ENCODE results near the gene SERPINB4. TPM values are rescaled to one million over a fixed set of nuclear protein-coding genes. Genes with fewer than 3 reads are reported as not detected.

Gene SERPINB4
- polyA plus RNA-seq, 1 of the 3 experiments (the other 2 are of a cell fraction): not detected

DNA sequence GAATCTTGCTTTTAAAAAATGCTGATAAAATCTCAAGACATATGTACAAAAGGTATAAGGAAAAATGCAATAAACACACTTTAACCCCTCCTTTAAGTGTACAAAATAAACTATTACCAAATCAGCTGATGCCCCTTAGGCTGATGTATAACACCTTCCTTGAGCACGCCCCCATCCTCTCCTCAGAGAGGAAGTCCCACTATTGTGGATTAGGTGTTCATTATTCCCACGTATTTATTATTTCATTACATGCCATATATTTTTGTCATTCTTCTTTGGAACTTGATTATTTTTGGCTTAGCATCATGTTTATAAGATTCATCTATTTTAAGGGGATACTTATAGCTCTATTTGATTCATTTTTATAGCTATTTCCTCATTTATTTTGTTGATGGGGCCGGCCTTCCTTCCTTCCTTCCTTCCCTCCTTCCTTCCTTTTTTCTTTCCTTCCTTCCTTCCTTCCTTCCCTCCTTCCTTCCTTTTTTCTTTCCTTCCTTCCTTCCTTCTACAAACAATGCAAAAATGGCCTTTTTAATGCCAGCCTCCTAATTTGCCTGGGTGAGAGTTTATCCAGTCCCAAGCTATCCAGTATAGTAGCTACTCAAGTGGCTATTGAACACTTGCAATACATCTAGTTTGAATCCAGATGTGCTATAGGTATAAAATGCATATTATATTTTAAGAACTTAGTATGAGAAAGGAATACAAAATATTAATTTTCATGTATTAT lies 52.9 kb downstream of the SERPINB4 start (continued):
- TF ChIP-seq, protein P1, sequence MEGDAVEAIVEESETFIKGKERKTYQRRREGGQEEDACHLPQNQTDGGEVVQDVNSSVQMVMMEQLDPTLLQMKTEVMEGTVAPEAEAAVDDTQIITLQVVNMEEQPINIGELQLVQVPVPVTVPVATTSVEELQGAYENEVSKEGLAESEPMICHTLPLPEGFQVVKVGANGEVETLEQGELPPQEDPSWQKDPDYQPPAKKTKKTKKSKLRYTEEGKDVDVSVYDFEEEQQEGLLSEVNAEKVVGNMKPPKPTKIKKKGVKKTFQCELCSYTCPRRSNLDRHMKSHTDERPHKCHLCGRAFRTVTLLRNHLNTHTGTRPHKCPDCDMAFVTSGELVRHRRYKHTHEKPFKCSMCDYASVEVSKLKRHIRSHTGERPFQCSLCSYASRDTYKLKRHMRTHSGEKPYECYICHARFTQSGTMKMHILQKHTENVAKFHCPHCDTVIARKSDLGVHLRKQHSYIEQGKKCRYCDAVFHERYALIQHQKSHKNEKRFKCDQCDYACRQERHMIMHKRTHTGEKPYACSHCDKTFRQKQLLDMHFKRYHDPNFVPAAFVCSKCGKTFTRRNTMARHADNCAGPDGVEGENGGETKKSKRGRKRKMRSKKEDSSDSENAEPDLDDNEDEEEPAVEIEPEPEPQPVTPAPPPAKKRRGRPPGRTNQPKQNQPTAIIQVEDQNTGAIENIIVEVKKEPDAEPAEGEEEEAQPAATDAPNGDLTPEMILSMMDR (IDR thresholded peaks at IDR 0.05): no peak
- TF ChIP-seq TCF12 (IDR thresholded peaks at IDR 0.05) (no peak), SMC3 (IDR thresholded peaks at IDR 0.05; ENCODE audit: low read depth, low read length) (no peak), FOXM1 (IDR thresholded peaks at IDR 0.05; ENCODE audit: low read depth) (no peak), NRF1 (IDR thresholded peaks at IDR 0.05; ENCODE audit: low read depth, low read length) (no peak), POLR2AphosphoS5 (IDR thresholded peaks at IDR 0.05; ENCODE audit: low read depth, low read length) (no peak), RFX5 (IDR thresholded peaks at IDR 0.05; ENCODE audit: low read length) (no peak)

DNA sequence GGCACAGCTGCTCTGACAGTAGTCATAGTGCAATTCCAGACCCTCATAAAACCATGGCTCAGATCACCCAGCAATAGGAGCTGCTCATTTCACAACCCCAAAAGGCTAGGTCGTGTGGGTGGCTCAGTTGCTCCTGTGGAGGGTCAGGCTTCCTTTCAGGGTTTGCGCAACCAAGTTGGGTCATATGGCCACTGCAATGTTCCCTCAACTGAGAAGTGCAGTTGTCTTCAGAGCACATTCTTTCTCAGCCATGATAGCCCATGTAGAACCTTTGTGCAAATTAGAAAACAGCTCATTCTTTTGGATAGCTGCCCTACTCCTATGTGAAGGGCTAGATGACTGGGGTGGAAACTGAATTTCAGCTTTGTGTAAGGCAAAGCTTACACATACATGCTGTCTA lies 53.7 kb downstream of the SERPINB4 start:
- no peaks in the 10 kb centered on the region; a peak in 1 of 4 replicates for H3K4me1 ChIP-seq (ENCODE audit: control insufficient read depth in 1 of 2, insufficient read depth in 2 of 2, low read depth in 1 of 2, low read length in 1 of 2)
- WGBS (ENCODE audit: low lambda C conversion rate): 33% methylated on average over 1 of the region's 2 CpGs
- H2AFZ ChIP-seq (ENCODE audit: low read depth): no peak overlapping the region
- TF ChIP-seq RCOR1 (IDR thresholded peaks at IDR 0.05; ENCODE audit: low read length) (no peak), CHD2 (IDR thresholded peaks at IDR 0.05; ENCODE audit: low read length, partially characterized antibody) (no peak), SMC3 (IDR thresholded peaks at IDR 0.05; ENCODE audit: low read depth, low read length) (no peak), NRF1 (IDR thresholded peaks at IDR 0.05; ENCODE audit: low read depth, low read length) (no peak), MXI1 (IDR thresholded peaks at IDR 0.05; ENCODE audit: low read depth, low read length) (no peak), TEAD4 (IDR thresholded peaks at IDR 0.05; ENCODE audit: borderline replicate concordance, insufficient read depth) (no peak), NFIC (IDR thresholded peaks at IDR 0.05; ENCODE audit: borderline replicate concordance) (no peak), GATA2 (CRISPR knock-in tag; IDR thresholded peaks at IDR 0.05) (no peak), YY1 (IDR thresholded peaks at IDR 0.05; ENCODE audit: low read depth) (no peak), GABPA (IDR thresholded peaks at IDR 0.05; ENCODE audit: low read depth) (no peak), RXRA (IDR thresholded peaks at IDR 0.05; ENCODE audit: borderline replicate concordance, low read depth) (no peak), FOSL2 (IDR thresholded peaks at IDR 0.05; ENCODE audit: borderline replicate concordance, low read depth) (no peak), MEF2A (IDR thresholded peaks at IDR 0.05; ENCODE audit: borderline replicate concordance, low read depth) (no peak), ELF1 (IDR thresholded peaks at IDR 0.05) (no peak), POLR2AphosphoS5 (IDR thresholded peaks at IDR 0.05; ENCODE audit: low read depth, low read length) (no peak), RFX5 (IDR thresholded peaks at IDR 0.05; ENCODE audit: low read length) (no peak), TAF1 (IDR thresholded peaks at IDR 0.05; ENCODE audit: borderline replicate concordance, low read depth, low read length) (no peak)
- TF ChIP-seq, protein P2, sequence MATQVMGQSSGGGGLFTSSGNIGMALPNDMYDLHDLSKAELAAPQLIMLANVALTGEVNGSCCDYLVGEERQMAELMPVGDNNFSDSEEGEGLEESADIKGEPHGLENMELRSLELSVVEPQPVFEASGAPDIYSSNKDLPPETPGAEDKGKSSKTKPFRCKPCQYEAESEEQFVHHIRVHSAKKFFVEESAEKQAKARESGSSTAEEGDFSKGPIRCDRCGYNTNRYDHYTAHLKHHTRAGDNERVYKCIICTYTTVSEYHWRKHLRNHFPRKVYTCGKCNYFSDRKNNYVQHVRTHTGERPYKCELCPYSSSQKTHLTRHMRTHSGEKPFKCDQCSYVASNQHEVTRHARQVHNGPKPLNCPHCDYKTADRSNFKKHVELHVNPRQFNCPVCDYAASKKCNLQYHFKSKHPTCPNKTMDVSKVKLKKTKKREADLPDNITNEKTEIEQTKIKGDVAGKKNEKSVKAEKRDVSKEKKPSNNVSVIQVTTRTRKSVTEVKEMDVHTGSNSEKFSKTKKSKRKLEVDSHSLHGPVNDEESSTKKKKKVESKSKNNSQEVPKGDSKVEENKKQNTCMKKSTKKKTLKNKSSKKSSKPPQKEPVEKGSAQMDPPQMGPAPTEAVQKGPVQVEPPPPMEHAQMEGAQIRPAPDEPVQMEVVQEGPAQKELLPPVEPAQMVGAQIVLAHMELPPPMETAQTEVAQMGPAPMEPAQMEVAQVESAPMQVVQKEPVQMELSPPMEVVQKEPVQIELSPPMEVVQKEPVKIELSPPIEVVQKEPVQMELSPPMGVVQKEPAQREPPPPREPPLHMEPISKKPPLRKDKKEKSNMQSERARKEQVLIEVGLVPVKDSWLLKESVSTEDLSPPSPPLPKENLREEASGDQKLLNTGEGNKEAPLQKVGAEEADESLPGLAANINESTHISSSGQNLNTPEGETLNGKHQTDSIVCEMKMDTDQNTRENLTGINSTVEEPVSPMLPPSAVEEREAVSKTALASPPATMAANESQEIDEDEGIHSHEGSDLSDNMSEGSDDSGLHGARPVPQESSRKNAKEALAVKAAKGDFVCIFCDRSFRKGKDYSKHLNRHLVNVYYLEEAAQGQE (IDR thresholded peaks at IDR 0.05; ENCODE audit: low read depth, low read length): no peak
- TF ChIP-seq, protein P3, sequence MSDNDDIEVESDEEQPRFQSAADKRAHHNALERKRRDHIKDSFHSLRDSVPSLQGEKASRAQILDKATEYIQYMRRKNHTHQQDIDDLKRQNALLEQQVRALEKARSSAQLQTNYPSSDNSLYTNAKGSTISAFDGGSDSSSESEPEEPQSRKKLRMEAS (IDR thresholded peaks at IDR 0.05; ENCODE audit: low read depth): no peak
- TF ChIP-seq, protein P4, sequence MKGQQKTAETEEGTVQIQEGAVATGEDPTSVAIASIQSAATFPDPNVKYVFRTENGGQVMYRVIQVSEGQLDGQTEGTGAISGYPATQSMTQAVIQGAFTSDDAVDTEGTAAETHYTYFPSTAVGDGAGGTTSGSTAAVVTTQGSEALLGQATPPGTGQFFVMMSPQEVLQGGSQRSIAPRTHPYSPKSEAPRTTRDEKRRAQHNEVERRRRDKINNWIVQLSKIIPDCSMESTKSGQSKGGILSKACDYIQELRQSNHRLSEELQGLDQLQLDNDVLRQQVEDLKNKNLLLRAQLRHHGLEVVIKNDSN (IDR thresholded peaks at IDR 0.05; ENCODE audit: borderline replicate concordance, low read depth): no peak
- ChIA-PET POLR2A (no interaction called here), CTCF (interaction anchor here (1.9 to 3.3 kb wide), 2 partner anchors 12 to 72 kb away, joined by 8 to 21 read pairs; no protein-coding TSS in a partner anchor)
- no peaks in the 10 kb centered on the region for H3K79me2 ChIP-seq (ENCODE audit: insufficient read depth)
- H3K9me2 ChIP-seq: no peaks in the 10 kb centered on the region
- no peaks in the 10 kb centered on the region for H3K36me3 ChIP-seq (replicated peaks in 1 of 2; ENCODE audit: control insufficient read depth in 1 of 2, insufficient read depth in 2 of 2, low read length in 1 of 2)
- no peak overlapping the region for H3K4me3 ChIP-seq (ENCODE audit: low read depth in 2 of 2, low read length in 1 of 2)
- no peak for DNase-seq
- H3K4me2 ChIP-seq: no peak overlapping the region
- peaks cover 20% of the 10 kb centered on the region; the same call in 1 of the 2 replicates for H3K27me3 ChIP-seq (ENCODE audit: insufficient read depth)
- H3K27ac ChIP-seq (ENCODE audit: low read depth in 2 of 2, low read length in 1 of 2): no peak overlapping the region
- H3K9ac ChIP-seq: no peak overlapping the region
- no peaks in the 10 kb centered on the region for H4K20me1 ChIP-seq (ENCODE audit: insufficient read depth)
- no peaks in the 10 kb centered on the region for H3F3A ChIP-seq (replicated peaks; ENCODE audit: insufficient read depth)
- H3K9me3 ChIP-seq: no peaks in the 10 kb centered on the region
